ENCODE data around the gene TAF9. TPM values are rescaled to one million over a fixed set of nuclear protein-coding genes. Genes with fewer than 3 reads are reported as not detected.

TAF9 gene
- total and polyA plus RNA-seq, 2 of the 13 experiments (the other 11 are each of a cell fraction or from before 2014, with no cell fraction given) = 113 to 218 TPM

DNA sequence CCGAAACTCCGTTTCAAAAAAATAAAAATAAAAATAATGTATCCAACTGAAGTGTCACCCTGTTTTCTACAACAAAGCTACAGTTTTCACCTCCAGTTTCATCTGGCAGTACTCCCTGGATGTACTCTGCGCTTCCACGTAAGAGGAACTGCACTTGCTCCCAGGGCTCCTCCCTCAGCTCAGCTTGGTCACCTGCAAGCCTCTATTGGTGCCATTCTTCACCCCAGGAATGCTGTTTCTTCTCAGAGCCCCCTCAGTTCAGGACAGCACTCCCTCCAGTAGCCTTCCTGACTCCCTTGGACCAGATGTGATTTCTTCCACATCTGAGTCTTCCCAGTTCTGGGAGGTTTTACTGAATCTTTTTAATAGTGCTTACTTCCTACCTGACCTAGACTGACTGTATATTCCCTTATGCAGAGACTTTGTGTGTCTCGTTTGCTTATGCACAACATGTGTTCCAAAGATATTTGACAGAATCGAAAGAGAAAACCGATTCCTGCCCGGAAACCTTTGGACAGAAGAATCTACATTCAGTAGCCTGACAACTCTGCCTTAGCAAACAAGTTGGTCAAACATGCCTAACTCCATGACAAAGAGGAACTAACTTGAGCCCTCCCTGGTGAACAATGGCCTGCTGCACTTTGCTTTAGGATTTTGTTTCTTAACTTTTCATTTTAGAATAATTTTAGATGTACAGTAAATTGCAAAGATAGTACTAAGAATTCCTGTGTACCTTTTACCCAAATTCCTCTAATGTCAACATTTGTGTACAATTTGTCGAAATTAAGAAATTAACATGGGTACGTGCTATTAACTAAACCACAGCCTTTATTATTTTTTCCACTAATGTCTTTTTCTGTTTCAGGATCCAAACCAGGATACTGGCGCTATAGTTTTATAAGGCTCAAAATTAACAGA lies 37.5 kb downstream of the TAF9 start (continued):
- TF ChIP-seq SIN3A (IDR thresholded peaks at IDR 0.05; ENCODE audit: borderline replicate concordance, low read depth, low read length) = peak; percentile 21; the same call in 1 of the 2 replicates
- TF ChIP-seq MTA3 (CRISPR knock-in tag; IDR thresholded peaks at IDR 0.05) = no peak
- TF ChIP-seq, protein P1, sequence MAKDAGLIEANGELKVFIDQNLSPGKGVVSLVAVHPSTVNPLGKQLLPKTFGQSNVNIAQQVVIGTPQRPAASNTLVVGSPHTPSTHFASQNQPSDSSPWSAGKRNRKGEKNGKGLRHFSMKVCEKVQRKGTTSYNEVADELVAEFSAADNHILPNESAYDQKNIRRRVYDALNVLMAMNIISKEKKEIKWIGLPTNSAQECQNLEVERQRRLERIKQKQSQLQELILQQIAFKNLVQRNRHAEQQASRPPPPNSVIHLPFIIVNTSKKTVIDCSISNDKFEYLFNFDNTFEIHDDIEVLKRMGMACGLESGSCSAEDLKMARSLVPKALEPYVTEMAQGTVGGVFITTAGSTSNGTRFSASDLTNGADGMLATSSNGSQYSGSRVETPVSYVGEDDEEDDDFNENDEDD (CRISPR knock-in tag; IDR thresholded peaks at IDR 0.05; ENCODE audit: borderline replicate concordance) = no peak
- no peak for TF ChIP-seq ZC3H13 (CRISPR knock-in tag; IDR thresholded peaks at IDR 0.05)
- TF ChIP-seq, protein P2, sequence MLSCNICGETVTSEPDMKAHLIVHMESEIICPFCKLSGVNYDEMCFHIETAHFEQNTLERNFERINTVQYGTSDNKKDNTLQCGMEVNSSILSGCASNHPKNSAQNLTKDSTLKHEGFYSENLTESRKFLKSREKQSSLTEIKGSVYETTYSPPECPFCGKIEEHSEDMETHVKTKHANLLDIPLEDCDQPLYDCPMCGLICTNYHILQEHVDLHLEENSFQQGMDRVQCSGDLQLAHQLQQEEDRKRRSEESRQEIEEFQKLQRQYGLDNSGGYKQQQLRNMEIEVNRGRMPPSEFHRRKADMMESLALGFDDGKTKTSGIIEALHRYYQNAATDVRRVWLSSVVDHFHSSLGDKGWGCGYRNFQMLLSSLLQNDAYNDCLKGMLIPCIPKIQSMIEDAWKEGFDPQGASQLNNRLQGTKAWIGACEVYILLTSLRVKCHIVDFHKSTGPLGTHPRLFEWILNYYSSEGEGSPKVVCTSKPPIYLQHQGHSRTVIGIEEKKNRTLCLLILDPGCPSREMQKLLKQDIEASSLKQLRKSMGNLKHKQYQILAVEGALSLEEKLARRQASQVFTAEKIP (CRISPR knock-in tag; IDR thresholded peaks at IDR 0.05; ENCODE audit: borderline replicate concordance) = no peak
- no peak for TF ChIP-seq REXO4 (CRISPR knock-in tag; IDR thresholded peaks at IDR 0.05; ENCODE audit: borderline replicate concordance)
- TF ChIP-seq ZNF503 (CRISPR knock-in tag; IDR thresholded peaks at IDR 0.05) = no peak
- no peak for TF ChIP-seq ZNF10 (CRISPR knock-in tag; IDR thresholded peaks at IDR 0.05; ENCODE audit: borderline replicate concordance, low read depth)
- TF ChIP-seq, protein P3, sequence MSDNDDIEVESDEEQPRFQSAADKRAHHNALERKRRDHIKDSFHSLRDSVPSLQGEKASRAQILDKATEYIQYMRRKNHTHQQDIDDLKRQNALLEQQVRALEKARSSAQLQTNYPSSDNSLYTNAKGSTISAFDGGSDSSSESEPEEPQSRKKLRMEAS (IDR thresholded peaks at IDR 0.05) = 0 out of 2 replicates have a peak, but pooled peaks have one; percentile 23
- TF ChIP-seq IKZF1 (IDR thresholded peaks at IDR 0.05) = no peak
- no peak for TF ChIP-seq TOPORS (CRISPR knock-in tag; IDR thresholded peaks at IDR 0.05)
- no peak for TF ChIP-seq MXD3 (CRISPR knock-in tag; IDR thresholded peaks at IDR 0.05)
- no peak for TF ChIP-seq EZH2 (conservative IDR thresholded peaks at IDR 0.05; ENCODE audit: low read depth, low read length)
- TF ChIP-seq ZNF703 (CRISPR knock-in tag; IDR thresholded peaks at IDR 0.05; ENCODE audit: borderline replicate concordance) = 0 out of 2 replicates have a peak, but pooled peaks have one; percentile 3
- TF ChIP-seq NCOA5 (CRISPR knock-in tag; IDR thresholded peaks at IDR 0.05) = no peak
- 0 out of 2 replicates have a peak, but pooled peaks have one; percentile 18 for TF ChIP-seq MIXL1 (CRISPR knock-in tag; IDR thresholded peaks at IDR 0.05)
- TF ChIP-seq ZNF484 (CRISPR knock-in tag; IDR thresholded peaks at IDR 0.05; ENCODE audit: borderline replicate concordance, low read depth) = no peak
- TF ChIP-seq, protein P4, sequence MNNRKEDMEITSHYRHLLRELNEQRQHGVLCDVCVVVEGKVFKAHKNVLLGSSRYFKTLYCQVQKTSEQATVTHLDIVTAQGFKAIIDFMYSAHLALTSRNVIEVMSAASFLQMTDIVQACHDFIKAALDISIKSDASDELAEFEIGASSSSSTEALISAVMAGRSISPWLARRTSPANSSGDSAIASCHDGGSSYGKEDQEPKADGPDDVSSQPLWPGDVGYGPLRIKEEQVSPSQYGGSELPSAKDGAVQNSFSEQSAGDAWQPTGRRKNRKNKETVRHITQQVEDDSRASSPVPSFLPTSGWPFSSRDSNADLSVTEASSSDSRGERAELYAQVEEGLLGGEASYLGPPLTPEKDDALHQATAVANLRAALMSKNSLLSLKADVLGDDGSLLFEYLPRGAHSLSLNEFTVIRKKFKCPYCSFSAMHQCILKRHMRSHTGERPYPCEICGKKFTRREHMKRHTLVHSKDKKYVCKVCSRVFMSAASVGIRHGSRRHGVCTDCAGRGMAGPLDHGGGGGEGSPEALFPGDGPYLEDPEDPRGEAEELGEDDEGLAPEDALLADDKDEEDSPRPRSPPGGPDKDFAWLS (CRISPR knock-in tag; IDR thresholded peaks at IDR 0.05; ENCODE audit: borderline replicate concordance) = no peak
- TF ChIP-seq ZFP41 (CRISPR knock-in tag; IDR thresholded peaks at IDR 0.05; ENCODE audit: borderline replicate concordance) = no peak
- no peak for TF ChIP-seq TCF7L2 (IDR thresholded peaks at IDR 0.05; ENCODE audit: low read depth, low read length)
- TF ChIP-seq PTBP1 (IDR thresholded peaks at IDR 0.05; ENCODE audit: low read depth, low read length, poor library complexity, severe bottlenecking) = no peak
